Endothelial cell (in vitro differentiated cells): ENCODE measurements around the gene ZNF561. TPM values are rescaled to one million over a fixed set of nuclear protein-coding genes. Genes with fewer than 3 reads are reported as not detected.
"Not testable (repeated sequence)": the region's sequence is repeated elsewhere in the genome, so short reads cannot be mapped to it uniquely, and the experiment has no call there.

Source experiments
- DNase-seq: peaks from one replicate; pipeline ENCODE4 v3.0.0; 2021; ENCODE audit warnings: low spot score
- H3K27ac Mint-ChIP-seq: one replicate; pipeline ENCODE4 v1.8.0; 2021; ENCODE audit warnings: mixed read lengths, inconsistent platforms; ENCODE audit not compliant: unreplicated experiment
- H3K27me3 Mint-ChIP-seq: one replicate; pipeline ENCODE4 v1.8.0; 2021; ENCODE audit warnings: mild to moderate bottlenecking, moderate library complexity, mixed read lengths, inconsistent platforms; ENCODE audit not compliant: unreplicated experiment
- H3K36me3 Mint-ChIP-seq: one replicate; pipeline ENCODE4 v1.8.0; 2021; ENCODE audit warnings: mild to moderate bottlenecking, low read depth, mixed read lengths, inconsistent platforms; ENCODE audit not compliant: unreplicated experiment
- H3K4me1 Mint-ChIP-seq: one replicate; pipeline ENCODE4 v1.8.0; 2021; ENCODE audit warnings: mild to moderate bottlenecking, mixed read lengths, inconsistent platforms; ENCODE audit not compliant: unreplicated experiment
- H3K4me3 Mint-ChIP-seq: one replicate; pipeline ENCODE4 v1.8.0; 2021; ENCODE audit warnings: mild to moderate bottlenecking, mixed read lengths, inconsistent platforms; ENCODE audit not compliant: unreplicated experiment
- H3K9me3 Mint-ChIP-seq: one replicate; pipeline ENCODE4 v1.8.0; 2021; ENCODE audit warnings: mixed read lengths, inconsistent platforms; ENCODE audit not compliant: unreplicated experiment
- CTCF ChIP-seq: fragments of 200-600 bp; sonication (generic); IDR thresholded peaks from one replicate; pipeline ENCODE4 v1.5.0; 2021; ENCODE audit warnings: antibody characterized with exemption; ENCODE audit not compliant: unreplicated experiment
- long read RNA-seq: library from polyadenylated mRNA; unstranded; transcript quantifications from one replicate; pipeline ENCODE4 v2.0.0, GENCODE V29; 2020; ENCODE audit not compliant: unreplicated experiment
- total RNA-seq: library from RNA; stranded (reverse); fragmentation: NEBNext Ultra II Directional; extraction: Animal tissue kit (Norgen Biotek cat#: 25700); gene quantifications from one replicate; pipeline ENCODE4 v1.2.1, GENCODE V29; 2021; ENCODE audit not compliant: unreplicated experiment

ZNF561 gene
- total RNA-seq = 62.5 TPM
- long read RNA-seq, full-length matches to known transcripts = 9 of 14 reads
- long read RNA-seq, partial matches to known transcripts = 0 of 14 reads
- long read RNA-seq, other reads (novel, unspliced or antisense) = 5 of 14 reads

- DNase-seq = peak; percentile 77
- H3K27me3 Mint-ChIP-seq = peaks cover 4% of the 10 kb centered on the region
- peak within 1 kb of the TSS; percentile 100 for H3K27ac Mint-ChIP-seq
- H3K9me3 Mint-ChIP-seq = no peaks in the 10 kb centered on the region
- TF ChIP-seq CTCF = no peak
- peak within 1 kb of the TSS; percentile 99 for H3K4me3 Mint-ChIP-seq
- peaks cover 24% of the 10 kb centered on the region for H3K4me1 Mint-ChIP-seq
- peaks cover 29% of the 10 kb centered on the region for H3K36me3 Mint-ChIP-seq
Observed at GRCh38 chr19:9621156-9622037, at the start of gene ZNF561. Gene ZNF561 (minus strand): TSS chr19:9621232. CDS start chr19:9619456, 1,776 bp downstream.

GRCh38 chr19:9668544-9668943 is 47.5 kb upstream of the ZNF561 start:
- Mint-ChIP-seq H3K4me1 (peaks cover 10% of the 10 kb centered on the region), H3K27ac (no peak overlapping the region), H3K36me3 (peaks cover 46% of the 10 kb centered on the region), H3K9me3 (peaks cover 4% of the 10 kb centered on the region), H3K4me3 (peak overlapping the region; percentile 6), H3K27me3 (peaks cover 2% of the 10 kb centered on the region)
- TF ChIP-seq CTCF = no peak
- no peak for DNase-seq

- H3K27me3 Mint-ChIP-seq = peaks cover 4% of the 10 kb centered on the region
Observed at GRCh38 chr19:9667898-9668297, 46.9 kb upstream of the ZNF561 start.

GRCh38 chr19:9658769-9659168 is 37.7 kb upstream of the ZNF561 start:
- Mint-ChIP-seq H3K36me3 (peaks cover 31% of the 10 kb centered on the region), H3K9me3 (no peaks in the 10 kb centered on the region), H3K4me3 (no peak overlapping the region), H3K27ac (no peak overlapping the region), H3K27me3 (peaks cover 3% of the 10 kb centered on the region), H3K4me1 (no peaks in the 10 kb centered on the region)
- no peak for DNase-seq
- TF ChIP-seq CTCF = no peak

More at GRCh38 chr19:9667898-9668297, 46.9 kb upstream of the ZNF561 start:
- peaks cover 44% of the 10 kb centered on the region for H3K36me3 Mint-ChIP-seq
- H3K9me3 Mint-ChIP-seq = peaks cover 4% of the 10 kb centered on the region
- peaks cover 8% of the 10 kb centered on the region for H3K4me1 Mint-ChIP-seq
- no peak for TF ChIP-seq CTCF
- H3K4me3 Mint-ChIP-seq = no peak overlapping the region
- no peak overlapping the region for H3K27ac Mint-ChIP-seq
- DNase-seq = no peak

- not testable (repeated sequence) for DNase-seq, H3K4me1 Mint-ChIP-seq, H3K27me3 Mint-ChIP-seq, H3K27ac Mint-ChIP-seq
- Mint-ChIP-seq H3K36me3 (peaks cover 71% of the 10 kb centered on the region), H3K9me3 (peaks cover 20% of the 10 kb centered on the region), H3K4me3 (peak overlapping the region; percentile 87)
Observed at GRCh38 chr19:9653066-9653555, 32.1 kb upstream of the ZNF561 start.

- H3K36me3 Mint-ChIP-seq = peaks cover 65% of the 10 kb centered on the region
- not testable (repeated sequence) for H3K27me3 Mint-ChIP-seq, DNase-seq, H3K27ac Mint-ChIP-seq, H3K4me1 Mint-ChIP-seq
- peak overlapping the region; percentile 87 for H3K4me3 Mint-ChIP-seq
- peaks cover 20% of the 10 kb centered on the region for H3K9me3 Mint-ChIP-seq
Observed at GRCh38 chr19:9651464-9651863, 30.4 kb upstream of the ZNF561 start.
